GM19043 (cell line): ENCODE measurements around the gene CCL21.
A peak's percentile ranks its signal among the peaks of the same experiment; 100 is the strongest.

Experiments
- ATAC-seq: cut with Tn5 transposase; IDR thresholded peaks from one replicate; pipeline ENCODE4 v1.9.1; 2021; ENCODE audit warnings: low read depth; ENCODE audit not compliant: unreplicated experiment

CCL21 gene

GRCh38 chr9:34709196-34709978 is 549 bp downstream of the CCL21 start:
- no peak for ATAC-seq

GRCh38 chr9:34707130-34707529 is 2.8 kb downstream of the CCL21 start:
- ATAC-seq: no peak

- peak; percentile 81 for ATAC-seq
These were observed 7.9 kb downstream of the CCL21 start for GRCh38 chr9:34701769-34702736.

GRCh38 chr9:34701023-34701768 is 8.7 kb downstream of the CCL21 start:
- no peak for ATAC-seq

GRCh38 chr9:34694811-34695210 is 15.1 kb downstream of the CCL21 start:
- ATAC-seq: no peak

- ATAC-seq: no peak
These were observed 16.4 kb downstream of the CCL21 start for GRCh38 chr9:34693560-34693959.

- ATAC-seq: no peak
These were observed 18.0 kb downstream of the CCL21 start for GRCh38 chr9:34691936-34692315.

- no peak for ATAC-seq
These were observed 18.7 kb downstream of the CCL21 start, which contains the start of gene CCL19 for GRCh38 chr9:34690983-34691935. CCL19 (minus strand) TSS chr9:34691276; CDS start chr9:34691139, 137 bp downstream.

GRCh38 chr9:34689512-34689911 is 20.4 kb downstream of the CCL21 start:
- ATAC-seq: no peak

GRCh38 chr9:34689116-34689470 is 20.8 kb downstream of the CCL21 start:
- ATAC-seq: no peak

GRCh38 chr9:34688329-34689115 is 21.4 kb downstream of the CCL21 start:
- ATAC-seq: no peak

GRCh38 chr9:34687276-34688030 is 22.5 kb downstream of the CCL21 start:
- ATAC-seq: no peak

- no peak for ATAC-seq
These were observed 23.2 kb downstream of the CCL21 start for GRCh38 chr9:34686732-34687131.

GRCh38 chr9:34686231-34686630 is 23.7 kb downstream of the CCL21 start:
- ATAC-seq: no peak

- no peak for ATAC-seq
These were observed 24.3 kb downstream of the CCL21 start for GRCh38 chr9:34685591-34685990.

GRCh38 chr9:34684816-34685215 is 25.1 kb downstream of the CCL21 start:
- ATAC-seq: no peak

- no peak for ATAC-seq
These were observed 25.8 kb downstream of the CCL21 start for GRCh38 chr9:34684145-34684544.

- ATAC-seq: no peak
These were observed 34.1 kb downstream of the CCL21 start for GRCh38 chr9:34675869-34676268.
